HG02798 (cell line): ENCODE measurements around the gene GAGE12F.
"Not testable (repeated sequence)": the region's sequence is repeated elsewhere in the genome, so short reads cannot be mapped to it uniquely, and the experiment has no call there.

Experiments used
- ATAC-seq: cut with Tn5 transposase; IDR thresholded peaks from one replicate; pipeline ENCODE4 v1.9.1; 2021; ENCODE audit warnings: mild to moderate bottlenecking; ENCODE audit not compliant: unreplicated experiment, poor library complexity

Gene GAGE12F, protein sequence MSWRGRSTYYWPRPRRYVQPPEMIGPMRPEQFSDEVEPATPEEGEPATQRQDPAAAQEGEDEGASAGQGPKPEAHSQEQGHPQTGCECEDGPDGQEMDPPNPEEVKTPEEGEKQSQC

DNA sequence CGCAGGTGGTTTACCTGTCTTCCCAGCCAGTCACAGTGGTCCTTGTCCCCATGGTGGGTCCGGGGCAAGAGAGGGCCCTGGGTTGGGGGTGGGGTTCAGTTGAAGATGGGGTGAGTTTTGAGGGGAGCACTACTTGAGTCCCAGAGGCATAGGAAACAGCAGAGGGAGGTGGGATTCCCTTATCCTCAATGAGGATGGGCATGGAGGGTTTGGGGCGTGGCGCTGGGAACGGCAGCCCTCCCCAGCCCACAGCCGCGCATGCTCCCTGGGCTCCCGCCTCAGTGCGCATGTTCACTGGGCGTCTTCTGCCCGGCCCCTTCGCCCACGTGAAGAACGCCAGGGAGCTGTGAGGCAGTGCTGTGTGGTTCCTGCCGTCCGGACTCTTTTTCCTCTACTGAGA, at the start of gene GAGE12F:
Gene GAGE12F (plus strand): TSS at position 301 of the 400 bp plus-strand sequence. CDS start 1,155 bp downstream, outside the sequence.
- not testable (repeated sequence) for ATAC-seq

DNA sequence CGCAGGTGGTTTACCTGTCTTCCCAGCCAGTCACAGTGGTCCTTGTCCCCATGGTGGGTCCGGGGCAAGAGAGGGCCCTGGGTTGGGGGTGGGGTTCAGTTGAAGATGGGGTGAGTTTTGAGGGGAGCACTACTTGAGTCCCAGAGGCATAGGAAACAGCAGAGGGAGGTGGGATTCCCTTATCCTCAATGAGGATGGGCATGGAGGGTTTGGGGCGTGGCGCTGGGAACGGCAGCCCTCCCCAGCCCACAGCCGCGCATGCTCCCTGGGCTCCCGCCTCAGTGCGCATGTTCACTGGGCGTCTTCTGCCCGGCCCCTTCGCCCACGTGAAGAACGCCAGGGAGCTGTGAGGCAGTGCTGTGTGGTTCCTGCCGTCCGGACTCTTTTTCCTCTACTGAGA, 28.8 kb upstream of the GAGE12F start, which contains the start of gene GAGE12C:
Gene GAGE12C (plus strand): TSS at position 301 of the 400 bp plus-strand sequence. CDS start 1,155 bp downstream, outside the sequence.
- not testable (repeated sequence) for ATAC-seq

DNA sequence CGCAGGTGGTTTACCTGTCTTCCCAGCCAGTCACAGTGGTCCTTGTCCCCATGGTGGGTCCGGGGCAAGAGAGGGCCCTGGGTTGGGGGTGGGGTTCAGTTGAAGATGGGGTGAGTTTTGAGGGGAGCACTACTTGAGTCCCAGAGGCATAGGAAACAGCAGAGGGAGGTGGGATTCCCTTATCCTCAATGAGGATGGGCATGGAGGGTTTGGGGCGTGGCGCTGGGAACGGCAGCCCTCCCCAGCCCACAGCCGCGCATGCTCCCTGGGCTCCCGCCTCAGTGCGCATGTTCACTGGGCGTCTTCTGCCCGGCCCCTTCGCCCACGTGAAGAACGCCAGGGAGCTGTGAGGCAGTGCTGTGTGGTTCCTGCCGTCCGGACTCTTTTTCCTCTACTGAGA, 19.2 kb upstream of the GAGE12F start, which contains the start of gene GAGE12D:
Gene GAGE12D (plus strand): TSS at position 301 of the 400 bp plus-strand sequence. CDS start 1,155 bp downstream, outside the sequence.
- not testable (repeated sequence) for ATAC-seq

DNA sequence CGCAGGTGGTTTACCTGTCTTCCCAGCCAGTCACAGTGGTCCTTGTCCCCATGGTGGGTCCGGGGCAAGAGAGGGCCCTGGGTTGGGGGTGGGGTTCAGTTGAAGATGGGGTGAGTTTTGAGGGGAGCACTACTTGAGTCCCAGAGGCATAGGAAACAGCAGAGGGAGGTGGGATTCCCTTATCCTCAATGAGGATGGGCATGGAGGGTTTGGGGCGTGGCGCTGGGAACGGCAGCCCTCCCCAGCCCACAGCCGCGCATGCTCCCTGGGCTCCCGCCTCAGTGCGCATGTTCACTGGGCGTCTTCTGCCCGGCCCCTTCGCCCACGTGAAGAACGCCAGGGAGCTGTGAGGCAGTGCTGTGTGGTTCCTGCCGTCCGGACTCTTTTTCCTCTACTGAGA, 9.7 kb upstream of the GAGE12F start, which contains the start of gene GAGE12E:
Gene GAGE12E (plus strand): TSS at position 301 of the 400 bp plus-strand sequence. CDS start 1,155 bp downstream, outside the sequence.
- not testable (repeated sequence) for ATAC-seq

DNA sequence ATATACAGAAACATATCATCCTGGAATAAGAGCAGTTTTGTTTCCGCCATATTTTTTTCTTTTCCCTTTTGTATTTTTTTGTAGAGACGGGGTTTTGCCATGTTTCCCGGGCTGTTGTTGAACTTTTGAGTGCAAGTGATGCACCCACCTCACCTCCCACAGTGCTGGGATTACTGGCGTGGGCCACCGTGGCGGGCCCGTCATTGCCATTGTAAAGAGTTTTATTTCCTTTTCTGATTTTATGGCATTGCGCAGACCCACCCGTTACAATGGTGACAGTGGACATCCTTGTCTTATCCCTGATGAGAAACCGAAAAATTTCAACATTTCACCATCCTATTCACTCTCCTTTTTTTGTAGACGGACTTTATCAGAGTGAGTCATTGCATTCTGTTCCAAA, 8.1 kb downstream of the GAGE12F start:
- not testable (repeated sequence) for ATAC-seq

DNA sequence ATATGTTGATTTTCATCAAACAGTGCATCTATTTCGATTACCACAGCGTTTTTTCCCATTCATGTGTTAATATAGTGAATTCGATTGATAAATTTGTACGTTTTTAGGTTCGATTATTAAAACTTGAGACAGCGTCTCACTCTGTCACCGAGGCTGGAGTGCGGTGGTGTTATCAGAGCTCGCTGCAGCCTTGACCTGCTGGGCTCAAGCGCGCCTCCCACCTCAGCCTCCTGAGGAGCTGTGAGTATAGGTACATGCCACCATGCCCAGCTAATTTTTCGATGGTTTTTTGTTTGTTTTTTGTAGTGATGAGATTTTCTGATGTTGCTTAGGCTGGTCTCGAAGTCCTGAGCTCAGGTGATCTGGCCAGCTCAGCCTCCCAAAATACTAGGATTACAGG, 8.5 kb downstream of the GAGE12F start:
- not testable (repeated sequence) for ATAC-seq

DNA sequence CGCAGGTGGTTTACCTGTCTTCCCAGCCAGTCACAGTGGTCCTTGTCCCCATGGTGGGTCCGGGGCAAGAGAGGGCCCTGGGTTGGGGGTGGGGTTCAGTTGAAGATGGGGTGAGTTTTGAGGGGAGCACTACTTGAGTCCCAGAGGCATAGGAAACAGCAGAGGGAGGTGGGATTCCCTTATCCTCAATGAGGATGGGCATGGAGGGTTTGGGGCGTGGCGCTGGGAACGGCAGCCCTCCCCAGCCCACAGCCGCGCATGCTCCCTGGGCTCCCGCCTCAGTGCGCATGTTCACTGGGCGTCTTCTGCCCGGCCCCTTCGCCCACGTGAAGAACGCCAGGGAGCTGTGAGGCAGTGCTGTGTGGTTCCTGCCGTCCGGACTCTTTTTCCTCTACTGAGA, 9.5 kb downstream of the GAGE12F start, which contains the start of gene GAGE12G:
Gene GAGE12G (plus strand): TSS at position 301 of the 400 bp plus-strand sequence. CDS start 1,155 bp downstream, outside the sequence.
- ATAC-seq: not testable (repeated sequence)

DNA sequence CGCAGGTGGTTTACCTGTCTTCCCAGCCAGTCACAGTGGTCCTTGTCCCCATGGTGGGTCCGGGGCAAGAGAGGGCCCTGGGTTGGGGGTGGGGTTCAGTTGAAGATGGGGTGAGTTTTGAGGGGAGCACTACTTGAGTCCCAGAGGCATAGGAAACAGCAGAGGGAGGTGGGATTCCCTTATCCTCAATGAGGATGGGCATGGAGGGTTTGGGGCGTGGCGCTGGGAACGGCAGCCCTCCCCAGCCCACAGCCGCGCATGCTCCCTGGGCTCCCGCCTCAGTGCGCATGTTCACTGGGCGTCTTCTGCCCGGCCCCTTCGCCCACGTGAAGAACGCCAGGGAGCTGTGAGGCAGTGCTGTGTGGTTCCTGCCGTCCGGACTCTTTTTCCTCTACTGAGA, 19.0 kb downstream of the GAGE12F start, which contains the start of gene GAGE12H:
Gene GAGE12H (plus strand): TSS at position 301 of the 400 bp plus-strand sequence. CDS start 1,155 bp downstream, outside the sequence.
- not testable (repeated sequence) for ATAC-seq

DNA sequence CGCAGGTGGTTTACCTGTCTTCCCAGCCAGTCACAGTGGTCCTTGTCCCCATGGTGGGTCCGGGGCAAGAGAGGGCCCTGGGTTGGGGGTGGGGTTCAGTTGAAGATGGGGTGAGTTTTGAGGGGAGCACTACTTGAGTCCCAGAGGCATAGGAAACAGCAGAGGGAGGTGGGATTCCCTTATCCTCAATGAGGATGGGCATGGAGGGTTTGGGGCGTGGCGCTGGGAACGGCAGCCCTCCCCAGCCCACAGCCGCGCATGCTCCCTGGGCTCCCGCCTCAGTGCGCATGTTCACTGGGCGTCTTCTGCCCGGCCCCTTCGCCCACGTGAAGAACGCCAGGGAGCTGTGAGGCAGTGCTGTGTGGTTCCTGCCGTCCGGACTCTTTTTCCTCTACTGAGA, 28.6 kb downstream of the GAGE12F start, which contains the start of gene GAGE2A:
Gene GAGE2A (plus strand): TSS at position 301 of the 400 bp plus-strand sequence. CDS start 1,155 bp downstream, outside the sequence.
- ATAC-seq: not testable (repeated sequence)

DNA sequence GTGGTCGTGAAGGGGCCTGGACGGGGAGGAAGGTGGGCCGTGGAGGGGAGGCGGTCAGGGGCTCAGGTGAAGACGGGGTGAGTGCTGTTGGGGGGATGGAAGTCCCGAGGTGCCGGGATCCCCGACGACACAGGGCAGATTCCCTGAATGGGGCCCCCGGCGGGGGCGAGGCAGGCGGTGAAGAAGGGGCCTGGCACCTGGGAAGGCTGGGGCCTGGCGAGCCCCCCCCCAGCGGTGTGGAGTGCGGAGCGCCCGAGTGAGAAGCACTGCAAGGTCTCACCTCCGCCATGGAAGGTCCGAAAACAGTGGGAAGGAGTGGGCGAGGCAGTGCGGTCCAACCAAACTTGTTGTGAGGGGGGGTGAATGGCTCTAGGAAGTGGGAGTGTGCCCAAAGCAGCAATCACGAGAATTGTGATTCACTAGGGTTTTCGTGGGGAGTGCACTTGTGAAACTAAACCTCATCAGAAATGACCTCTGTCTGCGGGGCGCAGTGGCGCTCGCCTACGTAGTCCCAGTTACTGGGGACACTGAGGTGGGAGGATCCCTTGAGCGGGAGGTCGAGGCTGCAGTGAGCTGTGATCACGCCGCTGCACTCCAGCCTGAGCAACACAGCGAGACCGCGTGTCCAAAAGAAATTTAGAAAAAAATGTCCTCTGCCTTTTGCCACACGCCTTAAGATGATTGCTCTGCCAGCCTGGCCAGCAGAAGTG, 29.3 kb downstream of the GAGE12F start:
- ATAC-seq: not testable (repeated sequence)

DNA sequence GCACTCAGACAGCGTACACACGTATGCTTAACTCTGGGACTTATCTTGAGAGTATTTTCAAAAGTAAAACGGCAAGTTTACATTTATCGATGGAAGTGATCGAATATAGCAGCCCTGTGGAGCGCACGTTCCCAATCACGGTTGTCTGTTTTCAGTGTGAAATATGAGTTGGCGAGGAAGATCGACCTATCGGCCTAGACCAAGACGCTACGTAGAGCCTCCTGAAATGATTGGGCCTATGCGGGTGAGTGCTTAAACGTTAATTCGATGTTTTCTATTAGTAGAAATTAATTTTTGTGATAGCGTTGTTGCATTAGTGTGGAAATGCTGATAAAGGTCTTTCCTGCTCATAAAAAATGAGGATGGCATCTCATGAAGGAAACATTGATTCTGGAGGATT, 29.8 kb downstream of the GAGE12F start:
- ATAC-seq: not testable (repeated sequence)

DNA sequence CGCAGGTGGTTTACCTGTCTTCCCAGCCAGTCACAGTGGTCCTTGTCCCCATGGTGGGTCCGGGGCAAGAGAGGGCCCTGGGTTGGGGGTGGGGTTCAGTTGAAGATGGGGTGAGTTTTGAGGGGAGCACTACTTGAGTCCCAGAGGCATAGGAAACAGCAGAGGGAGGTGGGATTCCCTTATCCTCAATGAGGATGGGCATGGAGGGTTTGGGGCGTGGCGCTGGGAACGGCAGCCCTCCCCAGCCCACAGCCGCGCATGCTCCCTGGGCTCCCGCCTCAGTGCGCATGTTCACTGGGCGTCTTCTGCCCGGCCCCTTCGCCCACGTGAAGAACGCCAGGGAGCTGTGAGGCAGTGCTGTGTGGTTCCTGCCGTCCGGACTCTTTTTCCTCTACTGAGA, 38.1 kb downstream of the GAGE12F start, which contains the start of gene GAGE1:
Gene GAGE1 (plus strand): TSS at position 301 of the 400 bp plus-strand sequence. CDS start 1,155 bp downstream, outside the sequence.
- ATAC-seq: not testable (repeated sequence)

DNA sequence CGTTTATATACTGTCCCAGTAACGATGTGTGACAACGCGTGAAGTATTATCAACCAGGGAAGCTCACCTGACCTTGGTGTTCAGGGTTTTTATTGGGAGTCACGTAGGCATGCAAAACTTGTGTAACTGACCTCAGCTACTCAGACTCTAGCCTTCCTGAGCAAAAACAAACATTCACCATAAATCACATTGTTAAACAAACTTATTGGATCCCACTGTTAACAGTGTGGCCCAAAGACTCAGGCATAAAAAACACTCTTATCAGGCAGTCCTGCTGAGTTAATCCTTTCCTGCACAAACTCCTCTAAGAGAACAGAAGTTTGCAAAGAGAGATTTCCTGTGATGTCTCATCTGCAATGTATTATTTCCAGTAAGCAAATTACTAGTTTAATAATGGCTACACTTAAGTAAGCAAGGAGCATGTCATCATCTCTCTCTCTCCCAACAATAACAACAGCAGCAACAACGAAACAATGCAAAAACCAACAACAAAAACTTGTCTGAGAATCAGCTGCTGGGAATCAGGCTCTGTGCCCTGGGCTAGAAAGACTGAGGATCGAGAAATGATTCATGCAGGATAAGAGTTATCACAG, 50.2 kb downstream of the GAGE12F start:
- no peak for ATAC-seq
